ENCODE data around the gene EVX2. TPM values are rescaled to one million over a fixed set of nuclear protein-coding genes. Genes with fewer than 3 reads are reported as not detected.

Gene EVX2
- total and polyA plus RNA-seq, 2 of the 13 experiments (the other 11 are each of a cell fraction or from before 2014, with no cell fraction given) = not detected

- peaks cover 33 to 90% of the 10 kb centered on the region in 2 experiments for H3K27me3 ChIP-seq (ENCODE audit: control insufficient read depth in 1 of 2, insufficient read depth in 2 of 2, low read length in 2 of 2)
- H3K9me3 ChIP-seq (ENCODE audit: low read length) = no peaks in the 10 kb centered on the region
- in situ Hi-C loops (cut with HindIII; ENCODE audit: extremely low pct_ligation_motif_present, low pct_unique_long_range_greater_than_20kb) = loop anchor here (10.0 kb wide), 1 partner anchor 1070 kb away; no protein-coding TSS in a partner anchor
- H3K4me1 ChIP-seq (ENCODE audit: insufficient read depth, low read length) = no peaks in the 10 kb centered on the region
- H3K4me3 ChIP-seq (replicated peaks in 1 of 3; ENCODE audit: insufficient read depth in 1 of 3, low read depth in 2 of 3, low read length in 3 of 3) = no peak overlapping the region
- H3K4me2 ChIP-seq (ENCODE audit: low read depth, low read length) = no peak overlapping the region
- ATAC-seq (peak; percentile 9; the same call in 2 of the 3 replicates), DNase-seq (ENCODE audit: low spot score) (no peak), FAIRE-seq (no peak)
- H2AFZ ChIP-seq (ENCODE audit: low read length) = no peak overlapping the region
- intact Hi-C loops (cut with micrococcal nuclease; ENCODE audit: unreplicated experiment) = no loop called here
- H3K9ac ChIP-seq (ENCODE audit: insufficient read depth, low read depth, low read length) = no peak overlapping the region
- WGBS (ENCODE audit: low lambda C conversion rate) = 27% methylated on average over 25 of the region's 25 CpGs
- POLR2A ChIA-PET = no interaction called here
- no peak overlapping the region for H3K27ac ChIP-seq (ENCODE audit: extremely low read length, insufficient read depth, low read length)
- H4K20me1 ChIP-seq (ENCODE audit: insufficient read depth, low read length) = no peaks in the 10 kb centered on the region; the same call in 1 of the 2 replicates
- no peaks in the 10 kb centered on the region for H3K79me2 ChIP-seq (ENCODE audit: insufficient read depth, low read length)
- BruUV-seq (replicated peaks) = no TSS peak
- TF ChIP-seq YEATS4 (CRISPR knock-in tag; IDR thresholded peaks at IDR 0.05; ENCODE audit: borderline replicate concordance) (no peak), HNF1B (CRISPR knock-in tag; IDR thresholded peaks at IDR 0.05) (no peak), FOXP4 (CRISPR knock-in tag; IDR thresholded peaks at IDR 0.05) (no peak)
- H3K36me3 ChIP-seq (replicated peaks in 1 of 2; ENCODE audit: control insufficient read depth in 1 of 2, insufficient read depth in 2 of 2, low read length in 2 of 2) = no peaks in the 10 kb centered on the region
- CTCF ChIA-PET (ENCODE audit: low intra/inter-chr PET ratio, low total read pairs) = no interaction called here
Measured at GRCh38 chr2:176105078-176105729, 21.4 kb upstream of the EVX2 start.

All from HepG2 (cell line).